GM23248 (cell line): ENCODE data around the gene UPF1. TPM values are rescaled to one million over a fixed set of nuclear protein-coding genes. Genes with fewer than 3 reads are reported as not detected.

Experiments used
- DNase-seq: peaks from one replicate; pipeline ENCODE4 v3.0.0-alpha.2; 2015
- H2AFZ ChIP-seq: fragments of 200-600 bp; sonication (generic); 2 replicates; pipeline ENCODE4 v1.6.1; 2016; ENCODE audit warnings: antibody characterized with exemption
- H3F3A ChIP-seq: fragments of 200-600 bp; sonication (generic); 2 replicates; pipeline ENCODE4 v1.6.1; 2016; ENCODE audit warnings: mild to moderate bottlenecking, antibody characterized with exemption, mixed run types; ENCODE audit not compliant: insufficient read depth
- H3K27ac ChIP-seq: fragments of 200-600 bp; sonication (generic); 2 replicates; pipeline ENCODE4 v1.5.1; 2016; ENCODE audit warnings: mild to moderate bottlenecking
- H3K27me3 ChIP-seq: fragments of 200-600 bp; sonication (generic); replicated peaks from 2 replicates; pipeline ENCODE4 v1.6.1; 2016; ENCODE audit warnings: mild to moderate bottlenecking; ENCODE audit not compliant: insufficient read depth
- H3K36me3 ChIP-seq: fragments of 200-600 bp; sonication (generic); 2 replicates; pipeline ENCODE4 v1.6.1; 2016; ENCODE audit warnings: low read depth, mild to moderate bottlenecking
- H3K4me1 ChIP-seq: fragments of 200-600 bp; sonication (generic); 2 replicates; pipeline ENCODE4 v1.6.1; 2016; ENCODE audit warnings: mild to moderate bottlenecking; ENCODE audit not compliant: insufficient read depth
- H3K4me2 ChIP-seq: fragments of 200-600 bp; sonication (generic); one replicate; pipeline ENCODE4 v1.6.1; 2016; ENCODE audit warnings: mild to moderate bottlenecking; ENCODE audit not compliant: unreplicated experiment
- H3K4me3 ChIP-seq: fragments of 200-600 bp; sonication (generic); 2 replicates; pipeline ENCODE4 v1.5.1; 2016; ENCODE audit warnings: mild to moderate bottlenecking
- H3K79me2 ChIP-seq: fragments of 200-600 bp; sonication (generic); 2 replicates; pipeline ENCODE4 v1.6.1; 2016; ENCODE audit warnings: mild to moderate bottlenecking; ENCODE audit not compliant: insufficient read depth
- H3K9ac ChIP-seq: fragments of 200-600 bp; sonication (generic); 2 replicates; pipeline ENCODE4 v1.6.1; 2016; ENCODE audit warnings: mild to moderate bottlenecking
- H3K9me2 ChIP-seq: fragments of 200-600 bp; sonication (generic); 2 replicates; pipeline ENCODE4 v1.6.1; 2016; ENCODE audit warnings: mixed run types, mild to moderate bottlenecking, moderate library complexity; ENCODE audit not compliant: insufficient read depth
- H3K9me3 ChIP-seq: fragments of 200-600 bp; sonication (generic); one replicate; pipeline ENCODE4 v1.6.1; 2017; ENCODE audit warnings: low read depth
- H4K20me1 ChIP-seq: fragments of 200-600 bp; sonication (generic); 2 replicates; pipeline ENCODE4 v1.6.0; 2016; ENCODE audit not compliant: insufficient read depth
- EZH2 ChIP-seq: fragments of 200-600 bp; sonication (generic); IDR thresholded peaks from 2 replicates; pipeline ENCODE4 v1.6.1; 2018; ENCODE audit warnings: antibody characterized with exemption, mild to moderate bottlenecking; ENCODE audit not compliant: insufficient read depth, poor library complexity, severe bottlenecking
- EZH2phosphoT487 ChIP-seq: fragments of 200-600 bp; sonication (generic); IDR thresholded peaks from 2 replicates; pipeline ENCODE4 v1.6.1; 2018; ENCODE audit warnings: antibody characterized with exemption, moderate library complexity, mild to moderate bottlenecking, low read depth; ENCODE audit not compliant: insufficient read depth
- WGBS, 2 experiments: methylation state at CpG; one replicate each; pipeline ENCODE4 v1.1.6; 2015 to 2017; ENCODE audit warnings: low lambda C conversion rate in 2 of 2, low coverage in 1 of 2; ENCODE audit errors: missing lambda C conversion rate in 2 of 2; 5-methylcytosine and 5-hydroxymethylcytosine counted together
- in situ Hi-C: fragments of 300-500 bp; cut with MboI; formaldehyde crosslinking; loops from 2 replicates; pipeline ENCODE4 v1.15.0; 2020
- polyA plus RNA-seq: library from polyadenylated mRNA; unstranded; fragments of >200 nt; fragmentation: Nextera tagmentation; extraction: Ambion mirVana; gene quantifications from 2 replicates; pipeline ENCODE4 v1.2.1, GENCODE V29; 2016
- total RNA-seq: library from RNA; depleted of rRNA; stranded (reverse); fragments of >200 nt; shearing (Covaris generic); gene quantifications from 2 replicates; pipeline ENCODE4 v1.2.3, GENCODE V29; 2014

Gene UPF1
- total and polyA plus RNA-seq, 2 experiments from 2014 or later = 4.3 to 57.4 TPM

- peak within 1 kb of the TSS; percentile 51 for H3K4me2 ChIP-seq
These were observed 41.0 kb upstream of the UPF1 start, which contains the start of gene COMP for GRCh38 chr19:18790566-18791314. COMP (minus strand) TSS chr19:18791305; CDS start chr19:18791269, 36 bp downstream.

DNA sequence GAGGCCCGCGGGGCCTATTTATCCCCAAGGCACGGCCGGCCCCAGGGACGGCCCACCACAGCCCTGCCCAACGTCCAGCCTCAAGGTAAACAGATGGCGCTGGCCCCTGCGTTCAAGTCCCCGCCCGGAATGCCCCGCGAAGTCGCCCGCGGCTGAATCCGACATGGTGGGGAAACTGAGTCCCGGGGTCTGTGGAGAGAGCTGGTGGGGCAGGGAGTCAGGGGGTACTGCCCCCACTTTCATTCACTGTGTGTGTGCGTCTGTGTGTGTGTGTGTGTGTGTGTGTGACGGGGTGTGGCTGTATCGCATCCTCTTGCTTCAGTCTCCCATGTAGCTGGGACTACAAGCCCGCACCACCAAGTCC is 40.5 kb upstream of the UPF1 start:
- H3K9me3 ChIP-seq = no peaks in the 10 kb centered on the region
- TF ChIP-seq EZH2phosphoT487 (no peak), EZH2 (peak; percentile 57)
- DNase-seq = no peak
- 0 out of 2 replicates have a peak, but pooled peaks cover 5% of the 10 kb centered on the region for H3F3A ChIP-seq
- no peak overlapping the region for H2AFZ ChIP-seq
- no peaks in the 10 kb centered on the region for H3K9me2 ChIP-seq
- no peaks in the 10 kb centered on the region for H4K20me1 ChIP-seq
- H3K4me3 ChIP-seq = no peak overlapping the region
- H3K36me3 ChIP-seq = no peaks in the 10 kb centered on the region
- in situ Hi-C loops = no loop called here
- 21 to 23% methylated on average over 20 to 21 of the region's 21 CpGs for WGBS, 2 experiments
- H3K4me2 ChIP-seq = no peak overlapping the region
- no peak overlapping the region for H3K27ac ChIP-seq
- no peak overlapping the region for H3K9ac ChIP-seq
- H3K79me2 ChIP-seq = no peaks in the 10 kb centered on the region
- H3K4me1 ChIP-seq = peaks cover 11% of the 10 kb centered on the region
- peaks cover 44% of the 10 kb centered on the region for H3K27me3 ChIP-seq

More at GRCh38 chr19:18790566-18791314, 41.0 kb upstream of the UPF1 start, which contains the start of gene COMP:
- TF ChIP-seq EZH2 (peak; percentile 93), EZH2phosphoT487 (0 out of 2 replicates have a peak, but pooled peaks have one; percentile 63)
- Histone ChIP-seq H3K27ac (no peak within 1 kb of the TSS), H3K9me3 (no peaks in the 10 kb centered on the region), H4K20me1 (no peaks in the 10 kb centered on the region), H3K36me3 (no peaks in the 10 kb centered on the region), H3F3A (no peaks in the 10 kb centered on the region), H2AFZ (peak within 1 kb of the TSS; percentile 70), H3K4me3 (peak within 1 kb of the TSS; percentile 56), H3K4me1 (peaks cover 6% of the 10 kb centered on the region), H3K9ac (no peak within 1 kb of the TSS), H3K79me2 (no peaks in the 10 kb centered on the region), H3K27me3 (peaks cover 44% of the 10 kb centered on the region), H3K9me2 (no peaks in the 10 kb centered on the region)
- peak; percentile 43 for DNase-seq
- 5 to 7% methylated on average over 47 to 61 of the region's 61 CpGs for WGBS, 2 experiments
- in situ Hi-C loops = no loop called here

GRCh38 chr19:18792661-18793060 is 39.1 kb upstream of the UPF1 start:
- Histone ChIP-seq H3K27me3 (peaks cover 37% of the 10 kb centered on the region), H3K9me3 (no peaks in the 10 kb centered on the region), H3F3A (0 out of 2 replicates have a peak, but pooled peaks cover 9% of the 10 kb centered on the region), H4K20me1 (no peaks in the 10 kb centered on the region), H3K27ac (no peak overlapping the region), H3K36me3 (no peaks in the 10 kb centered on the region), H3K4me1 (peaks cover 14% of the 10 kb centered on the region), H2AFZ (no peak overlapping the region), H3K79me2 (no peaks in the 10 kb centered on the region), H3K9me2 (no peaks in the 10 kb centered on the region), H3K4me2 (no peak overlapping the region), H3K4me3 (no peak overlapping the region), H3K9ac (no peak overlapping the region)
- TF ChIP-seq EZH2 (no peak), EZH2phosphoT487 (no peak)
- no peak for DNase-seq
- 59 to 67% methylated on average over 3 of the region's 3 CpGs for WGBS, 2 experiments
- in situ Hi-C loops = no loop called here

DNA sequence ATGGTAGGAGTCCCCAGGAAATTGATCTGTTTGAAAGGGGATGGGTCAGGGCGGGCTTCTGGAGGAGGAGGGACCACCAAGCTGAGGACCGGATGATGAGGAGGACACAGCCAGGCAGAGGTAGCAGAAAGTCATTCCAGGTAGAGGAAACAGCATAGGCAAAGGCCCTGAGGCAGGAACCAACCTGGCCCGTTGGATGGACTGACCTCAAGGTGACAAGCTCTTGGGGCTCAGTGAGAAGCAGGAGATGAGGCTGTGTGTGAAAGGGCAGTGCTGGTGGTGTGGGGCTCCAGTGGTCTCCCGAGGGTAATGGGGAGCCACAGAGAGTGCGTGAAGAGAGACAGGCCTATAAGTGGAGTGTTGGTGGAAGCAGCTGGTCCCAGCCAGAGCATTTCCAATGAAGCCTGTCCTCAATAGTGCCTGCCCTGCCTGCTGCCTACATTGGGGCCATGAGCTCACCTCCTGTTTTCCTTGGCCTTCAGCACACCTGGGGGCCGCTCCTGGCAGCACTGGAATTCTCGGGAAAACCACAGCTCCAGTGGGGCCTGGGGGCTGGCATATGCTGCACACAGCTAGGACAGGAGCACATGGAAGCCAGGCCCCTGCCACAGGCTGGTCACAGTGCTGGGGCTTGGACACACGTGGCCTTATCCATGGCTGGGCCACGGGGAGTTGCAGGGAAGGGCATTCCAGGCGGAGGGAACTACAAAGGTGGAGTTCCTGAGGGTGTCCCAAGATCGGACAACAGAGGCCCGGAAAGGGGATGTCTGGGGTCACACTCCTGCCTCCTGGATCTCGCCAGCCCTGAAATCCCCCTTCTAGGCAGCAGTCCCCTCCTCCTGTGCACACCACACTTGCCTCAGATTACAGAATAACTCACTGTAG is 38.4 kb upstream of the UPF1 start:
- H3K9me3 ChIP-seq = no peaks in the 10 kb centered on the region
- DNase-seq = no peak
- no peak overlapping the region for H3K9ac ChIP-seq
- peaks cover 29% of the 10 kb centered on the region for H3K27me3 ChIP-seq
- in situ Hi-C loops = no loop called here
- no peaks in the 10 kb centered on the region for H3K9me2 ChIP-seq
- no peak overlapping the region for H3K27ac ChIP-seq
- H3K4me2 ChIP-seq = no peak overlapping the region
- H4K20me1 ChIP-seq = no peaks in the 10 kb centered on the region
- H2AFZ ChIP-seq = no peak overlapping the region
- H3K79me2 ChIP-seq = no peaks in the 10 kb centered on the region
- H3K4me1 ChIP-seq = peaks cover 14% of the 10 kb centered on the region
- H3F3A ChIP-seq = 0 out of 2 replicates have a peak, but pooled peaks cover 9% of the 10 kb centered on the region
- 84 to 88% methylated on average over 13 of the region's 13 CpGs for WGBS, 2 experiments
- no peaks in the 10 kb centered on the region for H3K36me3 ChIP-seq
- H3K4me3 ChIP-seq = no peak overlapping the region
- no peak for TF ChIP-seq EZH2
- no peak for TF ChIP-seq EZH2phosphoT487
